C4-2B (cell line): ENCODE results near the gene ZNF227.

ENCODE experiments used
- ZFX ChIP-seq: fragments of 450-650 bp; IDR thresholded peaks from 2 replicates; pipeline ENCODE4 v1.6.1; 2017
- TF ChIP-seq, protein P1 (sequence below): fragments of 450-650 bp; conservative IDR thresholded peaks from 2 replicates; pipeline ENCODE4 v1.5.1; 2017; ENCODE audit warnings: mild to moderate bottlenecking

DNA sequence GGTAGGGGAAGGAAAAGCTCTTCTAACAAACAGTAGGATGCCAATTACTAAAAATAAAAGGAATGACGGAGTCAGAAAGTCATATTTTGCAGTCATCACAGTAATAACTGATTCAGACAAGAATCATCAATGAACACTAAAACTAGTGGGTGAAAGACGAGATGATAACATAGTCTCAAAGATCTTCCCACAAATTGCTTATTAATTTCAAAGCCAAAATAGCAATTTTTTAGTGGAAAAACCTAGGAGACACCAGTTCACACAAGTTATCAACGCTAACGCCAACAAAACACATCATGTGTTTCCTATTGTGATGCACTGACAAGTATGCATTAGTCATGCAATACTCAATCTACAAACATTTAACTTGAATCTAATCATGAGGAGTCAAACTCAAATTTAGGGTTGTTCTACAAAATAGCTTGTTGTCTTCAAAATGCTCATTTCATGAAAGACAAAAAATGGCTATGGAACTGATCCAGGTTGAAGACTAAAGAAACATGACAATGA lies 65.9 kb downstream of the ZNF227 start:
- TF ChIP-seq, protein P1, sequence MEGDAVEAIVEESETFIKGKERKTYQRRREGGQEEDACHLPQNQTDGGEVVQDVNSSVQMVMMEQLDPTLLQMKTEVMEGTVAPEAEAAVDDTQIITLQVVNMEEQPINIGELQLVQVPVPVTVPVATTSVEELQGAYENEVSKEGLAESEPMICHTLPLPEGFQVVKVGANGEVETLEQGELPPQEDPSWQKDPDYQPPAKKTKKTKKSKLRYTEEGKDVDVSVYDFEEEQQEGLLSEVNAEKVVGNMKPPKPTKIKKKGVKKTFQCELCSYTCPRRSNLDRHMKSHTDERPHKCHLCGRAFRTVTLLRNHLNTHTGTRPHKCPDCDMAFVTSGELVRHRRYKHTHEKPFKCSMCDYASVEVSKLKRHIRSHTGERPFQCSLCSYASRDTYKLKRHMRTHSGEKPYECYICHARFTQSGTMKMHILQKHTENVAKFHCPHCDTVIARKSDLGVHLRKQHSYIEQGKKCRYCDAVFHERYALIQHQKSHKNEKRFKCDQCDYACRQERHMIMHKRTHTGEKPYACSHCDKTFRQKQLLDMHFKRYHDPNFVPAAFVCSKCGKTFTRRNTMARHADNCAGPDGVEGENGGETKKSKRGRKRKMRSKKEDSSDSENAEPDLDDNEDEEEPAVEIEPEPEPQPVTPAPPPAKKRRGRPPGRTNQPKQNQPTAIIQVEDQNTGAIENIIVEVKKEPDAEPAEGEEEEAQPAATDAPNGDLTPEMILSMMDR: no peak
- TF ChIP-seq ZFX: no peak
